AG10803 (cell line): ENCODE data around the gene LPP.

Experiments
- DNase-seq: peaks from one replicate; pipeline ENCODE4 v3.0.0; 2010; ENCODE audit warnings: low read depth
- H3K4me3 ChIP-seq: 2 replicates; pipeline ENCODE4 v1.5.1; 2011; ENCODE audit warnings: mild to moderate bottlenecking, low read length, control low read depth
- CTCF ChIP-seq: conservative IDR thresholded peaks from 2 replicates; pipeline ENCODE4 v1.5.1; 2011; ENCODE audit warnings: mild to moderate bottlenecking, low read length, control low read depth, inconsistent platforms

Gene LPP

DNA sequence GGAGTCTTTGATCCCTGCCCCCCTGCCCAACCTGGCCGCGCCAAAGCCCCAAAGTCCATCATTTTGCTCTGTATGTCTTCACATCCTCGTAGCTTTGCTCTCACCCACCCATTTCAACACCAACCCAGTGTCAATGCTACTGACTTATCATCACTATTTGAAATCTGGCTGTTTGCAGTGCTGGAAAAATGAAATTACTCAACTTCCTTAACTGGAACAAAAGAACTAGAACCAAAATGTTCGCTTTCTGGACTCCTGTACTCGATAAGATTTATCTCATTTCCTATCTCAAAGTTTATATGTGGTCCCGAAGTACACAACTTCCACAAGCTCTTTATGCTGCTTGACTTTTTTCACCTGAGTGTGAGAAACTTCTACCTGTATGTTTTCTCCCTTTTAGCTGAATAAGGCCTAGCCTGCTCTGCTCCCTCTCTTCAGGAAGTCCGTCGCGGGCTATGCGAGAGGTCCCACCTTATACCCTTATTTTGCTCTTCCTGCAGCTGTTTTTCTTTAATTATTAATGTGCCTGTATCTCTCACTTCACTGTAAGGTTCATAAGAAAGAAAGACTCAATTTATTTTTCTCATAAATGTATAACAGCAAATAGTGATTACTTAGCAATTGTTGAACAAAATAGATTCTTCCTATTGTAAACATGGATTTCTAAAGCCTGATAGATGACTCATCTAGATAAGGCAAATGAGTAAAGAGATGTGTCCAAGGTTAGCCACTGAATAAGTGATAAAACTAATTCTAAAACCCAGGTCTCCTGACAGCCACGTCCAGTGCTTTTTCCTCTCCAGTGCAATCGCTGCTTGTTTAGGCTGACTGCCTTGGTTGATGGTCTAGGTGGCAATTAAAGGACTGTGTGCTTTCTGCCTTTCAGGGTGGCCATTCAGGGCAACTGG, 553.7 kb downstream of the LPP start:
- no peak for TF ChIP-seq CTCF
- H3K4me3 ChIP-seq: no peak overlapping the region
- no peak for DNase-seq

- TF ChIP-seq CTCF: no peak
Measured at GRCh38 chr3:188711881-188712247, 557.9 kb downstream of the LPP start.

GRCh38 chr3:188712248-188712924, 558.4 kb downstream of the LPP start:
- no peak overlapping the region for H3K4me3 ChIP-seq
- peak; percentile 44 for DNase-seq
- TF ChIP-seq CTCF: no peak

More at GRCh38 chr3:188711881-188712247, 557.9 kb downstream of the LPP start:
- DNase-seq: no peak
- H3K4me3 ChIP-seq: no peak overlapping the region

DNA sequence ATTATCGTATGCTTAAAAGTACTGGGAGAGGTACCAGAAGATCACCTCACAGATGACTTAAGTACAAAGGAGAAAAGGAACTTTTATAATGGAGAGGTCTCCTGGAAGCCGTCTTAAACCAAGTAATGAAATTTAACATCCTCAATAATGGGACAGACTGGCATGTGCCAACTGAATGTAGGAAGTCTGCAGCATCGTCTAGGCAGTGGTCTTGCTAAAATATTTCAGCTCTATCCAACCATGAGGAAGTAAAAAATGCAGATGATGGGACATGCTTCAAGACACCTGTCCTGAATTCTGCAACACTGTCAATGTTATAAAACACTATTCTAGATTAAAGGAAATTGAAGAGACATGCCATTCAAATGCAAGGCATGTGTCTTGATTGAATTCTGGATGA, 559.0 kb downstream of the LPP start:
- no peak overlapping the region for H3K4me3 ChIP-seq
- DNase-seq: no peak
- no peak for TF ChIP-seq CTCF

DNA sequence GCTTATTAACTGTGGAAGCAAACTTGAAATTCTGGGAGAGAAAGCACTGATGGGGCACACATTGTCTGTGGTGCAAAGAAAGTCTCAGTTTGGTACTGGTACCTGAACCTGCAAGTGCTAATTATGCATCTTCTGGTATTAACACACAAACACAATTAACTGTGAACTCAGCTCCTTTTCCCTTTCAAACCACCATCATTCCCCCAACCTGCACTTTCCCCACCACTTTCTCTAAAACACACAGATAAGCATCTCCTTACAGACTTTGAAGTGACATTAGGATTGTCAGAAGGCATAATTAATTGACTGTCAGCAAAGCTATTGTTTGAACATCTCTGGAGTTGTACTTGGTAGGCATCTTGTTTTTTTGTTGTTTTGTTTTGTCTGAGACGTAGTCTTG, 565.6 kb downstream of the LPP start:
- no peak for DNase-seq
- H3K4me3 ChIP-seq: no peak overlapping the region
- TF ChIP-seq CTCF: no peak

DNA sequence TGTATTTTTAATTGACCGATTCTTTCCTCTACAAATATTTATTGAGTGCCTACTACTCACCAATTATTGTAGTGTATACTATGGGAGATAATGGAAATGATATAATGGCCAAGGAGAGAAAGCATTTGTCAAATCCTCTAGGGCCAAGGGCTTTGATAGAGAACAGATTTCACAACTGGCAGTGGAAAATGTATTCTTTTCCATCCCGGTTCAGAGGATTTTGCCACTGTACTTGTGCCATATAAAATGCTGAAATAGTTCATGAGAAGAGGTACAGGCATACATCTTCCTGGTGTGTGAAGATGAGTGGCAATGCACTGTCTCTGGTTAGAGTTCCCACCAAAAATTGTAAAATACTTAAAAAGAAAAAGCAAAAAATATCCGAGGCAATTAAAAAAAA, 566.3 kb downstream of the LPP start:
- TF ChIP-seq CTCF: no peak
- no peak for DNase-seq
- H3K4me3 ChIP-seq: no peak overlapping the region

- TF ChIP-seq CTCF: no peak
- H3K4me3 ChIP-seq: no peak overlapping the region
- DNase-seq: peak; percentile 33
Measured at GRCh38 chr3:188720636-188721035, 566.7 kb downstream of the LPP start.
